Measurements from ENCODE around the gene MAN1A1. TPM values are rescaled to one million over a fixed set of nuclear protein-coding genes. Genes with fewer than 3 reads are reported as not detected.

The MAN1A1 gene
- total and polyA plus RNA-seq, 2 of the 8 experiments (the other 6 are each of a cell fraction or from before 2014, with no cell fraction given), result 1.8 to 5.4 TPM

DNA sequence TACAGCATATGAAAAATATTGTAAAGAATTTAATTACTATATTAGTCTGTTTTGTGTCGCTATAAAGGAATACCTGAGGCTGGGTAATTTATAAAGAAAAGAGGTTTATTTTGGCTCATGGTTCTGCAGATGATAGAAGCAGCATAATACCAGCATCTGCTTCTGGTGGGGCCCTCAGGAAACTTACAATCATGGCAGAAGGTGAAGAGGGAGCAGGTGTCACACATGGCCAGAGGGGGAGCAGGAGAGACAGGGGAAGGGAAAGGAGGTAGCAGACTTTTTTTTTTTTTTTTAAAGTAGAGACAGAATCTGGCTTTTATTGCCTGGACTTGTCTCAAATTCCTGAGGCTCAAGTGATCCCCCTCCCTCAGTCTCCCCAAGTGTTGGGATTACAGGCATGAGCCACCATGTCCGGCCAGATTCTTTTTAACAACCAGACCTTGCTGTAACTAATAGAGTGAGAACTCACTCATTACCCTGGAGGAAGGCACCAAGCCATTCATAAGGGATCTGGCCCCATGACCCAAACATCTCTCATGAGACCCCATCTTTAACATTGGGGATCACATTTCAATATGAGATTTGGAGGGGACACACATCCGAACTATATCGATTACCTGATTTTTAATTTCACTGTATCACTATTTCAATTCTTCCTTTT lies 64.6 kb downstream of the MAN1A1 start:
- Histone ChIP-seq H4K20me1 (replicated peaks in 1 of 2; ENCODE audit: control insufficient read depth in 1 of 2, insufficient read depth in 2 of 2, low read length in 2 of 2) (no peaks in the 10 kb centered on the region), H2BK5ac (ENCODE audit: low read depth, low read length) (no peak overlapping the region), H3K4ac (replicated peaks; ENCODE audit: insufficient read length, low read depth, low read length) (no peak overlapping the region), H3K56ac (replicated peaks; ENCODE audit: insufficient read length, low read depth, low read length) (no peak overlapping the region), H3K18ac (ENCODE audit: extremely low read depth, low read length) (no peak overlapping the region), H2AK5ac (ENCODE audit: low read depth, low read length) (no peak overlapping the region), H3K9ac (replicated peaks in 1 of 4; ENCODE audit: extremely low read depth in 1 of 4, low read depth in 3 of 4, low read length in 3 of 4) (no peak overlapping the region), H3K79me2 (ENCODE audit: control insufficient read depth in 1 of 2, insufficient read depth in 2 of 2, low read length in 2 of 2) (no peaks in the 10 kb centered on the region), H2BK120ac (replicated peaks; ENCODE audit: low read depth, low read length) (no peak overlapping the region), H4K5ac (ENCODE audit: insufficient read length, low read depth, low read length) (no peak overlapping the region), H2BK12ac (ENCODE audit: low read depth, low read length) (no peak overlapping the region), H3K23me2 (ENCODE audit: low read depth, low read length) (no peaks in the 10 kb centered on the region), H3K14ac (ENCODE audit: insufficient read length) (no peak overlapping the region), H2AFZ (ENCODE audit: low read length) (no peak overlapping the region), H3K4me1 (replicated peaks in 1 of 4; ENCODE audit: control insufficient read depth in 3 of 4, insufficient read depth in 4 of 4, low read length in 3 of 4) (no peaks in the 10 kb centered on the region), H3K4me2 (ENCODE audit: insufficient read depth in 1 of 2, low read depth in 2 of 2, low read length in 2 of 2) (no peak overlapping the region), H3K36me3 (ENCODE audit: control insufficient read depth in 2 of 4, insufficient read depth in 4 of 4, low read length in 3 of 4) (no peaks in the 10 kb centered on the region; a peak in 1 of 8 replicates), H4K91ac (replicated peaks; ENCODE audit: insufficient read length, low read length) (no peak overlapping the region), H3K27ac (ENCODE audit: low read depth, low read length) (no peak overlapping the region), H3K27me3 (replicated peaks in 1 of 4; ENCODE audit: control insufficient read depth in 3 of 4, extremely low read depth in 1 of 4, insufficient read depth in 3 of 4, low read length in 3 of 4) (no peaks in the 10 kb centered on the region), H3K23ac (ENCODE audit: insufficient read length) (no peak overlapping the region), H3K79me1 (ENCODE audit: low read depth, low read length) (no peaks in the 10 kb centered on the region), H2BK20ac (ENCODE audit: low read length) (no peak overlapping the region), H2BK15ac (ENCODE audit: low read length) (no peak overlapping the region), H4K8ac (ENCODE audit: extremely low read depth, insufficient read depth, low read length) (no peak overlapping the region), H3K9me3 (ENCODE audit: insufficient read depth in 2 of 2, low read depth in 1 of 2, low read length in 1 of 2) (no peaks in the 10 kb centered on the region; a peak in 1 of 4 replicates), H3K4me3 (ENCODE audit: extremely low read depth in 1 of 4, insufficient read depth in 2 of 4, low read depth in 3 of 4, low read length in 4 of 4) (no peak overlapping the region)
- POLR2A ChIA-PET (ENCODE audit: partially characterized antibody), result no interaction called here
- FAIRE-seq, result no peak
- TF ChIP-seq RAD21 (IDR thresholded peaks at IDR 0.05 in 1 of 2, conservative IDR thresholded peaks at IDR 0.05 in 1 of 2; ENCODE audit: low read depth in 2 of 2, low read length in 2 of 2) (peak; percentile 41 to 48), CTCF (IDR thresholded peaks at IDR 0.05; ENCODE audit: control extremely low read depth in 1 of 3, insufficient read depth in 1 of 3, low read depth in 1 of 3, low read length in 3 of 3) (peak; percentile 44 to 63 (median 59)), POLR2AphosphoS5 (IDR thresholded peaks at IDR 0.05; ENCODE audit: low read depth, low read length) (no peak)
- WGBS, 2 experiments (ENCODE audit: extremely low coverage in 1 of 2, insufficient coverage in 1 of 2, insufficient read length in 1 of 2, insufficient replicate concordance in 2 of 2, low coverage in 1 of 2, low lambda C conversion rate in 2 of 2, missing lambda C conversion rate in 1 of 2), result 90% methylated on average over 4 of the region's 4 CpGs; no CpG with 5 or more reads in 1 of the 2 experiments
- peak in 1 of 2 experiments; percentile 58 for DNase-seq (ENCODE audit: low read depth in 1 of 2, low spot score in 2 of 2)
- CTCF ChIA-PET (ENCODE audit: partially characterized antibody), result interaction anchor here (0.6 to 1.4 kb wide), 4 partner anchors 38 to 133 kb away, joined by 3 to 4 read pairs (median 3); no protein-coding TSS in a partner anchor
